GM12892 (cell line): ENCODE results near the gene NTHL1.

Source experiments
- POLR2A ChIP-seq: IDR thresholded peaks from 2 replicates; pipeline ENCODE4 v1.6.1; 2011; ENCODE audit warnings: low read depth, low read length, control low read depth
- POLR2AphosphoS5 ChIP-seq: IDR thresholded peaks from 2 replicates; pipeline ENCODE4 v1.6.1; 2011; ENCODE audit warnings: low read depth, low read length, control low read depth
- TAF1 ChIP-seq: IDR thresholded peaks from 2 replicates; pipeline ENCODE4 v1.6.1; 2011; ENCODE audit warnings: low read depth, mild to moderate bottlenecking, control low read depth, low read length, borderline replicate concordance

DNA sequence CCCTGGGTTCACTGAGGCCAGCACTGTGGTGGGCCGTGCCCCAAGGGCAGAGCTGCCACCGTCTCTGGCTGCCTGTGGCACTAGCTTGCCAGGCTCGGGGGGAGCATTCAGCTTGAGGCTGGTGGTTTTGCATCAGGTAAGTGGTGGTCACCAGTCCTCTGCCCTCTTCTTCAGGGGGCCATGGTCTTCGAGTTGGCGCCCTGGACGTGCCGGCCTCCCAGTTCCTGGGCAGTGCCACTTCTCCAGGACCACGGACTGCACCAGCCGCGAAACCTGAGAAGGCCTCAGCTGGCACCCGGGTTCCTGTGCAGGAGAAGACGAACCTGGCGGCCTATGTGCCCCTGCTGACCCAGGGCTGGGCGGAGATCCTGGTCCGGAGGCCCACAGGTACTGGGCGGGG lies 32.4 kb upstream of the NTHL1 start:
- TF ChIP-seq POLR2A (no peak), TAF1 (no peak), POLR2AphosphoS5 (no peak)
